Liver (tissue), 9 donors: ENCODE results near the gene XYLT1. TPM values are rescaled to one million over a fixed set of nuclear protein-coding genes. Genes with fewer than 3 reads are reported as not detected.

ENCODE experiments used
- DNase-seq: peaks from one replicate; pipeline ENCODE4 v3.0.0-alpha.2; 2017; ENCODE audit warnings: low spot score
- H3K27ac ChIP-seq, 2 donors: one replicate each; pipeline ENCODE4 v1.7.0; 2013; ENCODE audit warnings: inconsistent platforms in 2 of 2, low read length in 2 of 2, control low read depth in 1 of 2, low read depth in 1 of 2, mild to moderate bottlenecking in 1 of 2
- H3K27me3 ChIP-seq, 4 donors: one replicate each; pipeline versions ENCODE4 v1.6.1 to v1.7.0; 2013; ENCODE audit warnings: low read length in 3 of 4, inconsistent platforms in 1 of 4, mild to moderate bottlenecking in 1 of 4, moderate library complexity in 1 of 4; ENCODE audit not compliant: control insufficient read depth in 4 of 4, insufficient read depth in 4 of 4
- H3K36me3 ChIP-seq, 4 donors: one replicate each; pipeline versions ENCODE4 v1.6.1 to v1.7.0; 2013; ENCODE audit warnings: low read length in 3 of 4, mild to moderate bottlenecking in 3 of 4, low read depth in 1 of 4, moderate library complexity in 1 of 4; ENCODE audit not compliant: control insufficient read depth in 4 of 4, insufficient read depth in 3 of 4
- H3K4me1 ChIP-seq, 4 donors: one replicate each; pipeline versions ENCODE4 v1.6.1 to v1.7.0; 2013; ENCODE audit warnings: low read length in 3 of 4, mild to moderate bottlenecking in 3 of 4, moderate library complexity in 1 of 4; ENCODE audit not compliant: control insufficient read depth in 4 of 4, insufficient read depth in 4 of 4
- H3K4me3 ChIP-seq, 3 donors: one replicate each; pipeline versions ENCODE4 v1.6.1 to v1.7.0; 2013; ENCODE audit warnings: low read length in 3 of 3, control low read depth in 1 of 3, low read depth in 1 of 3, mild to moderate bottlenecking in 1 of 3
- H3K9ac ChIP-seq, 2 donors: one replicate each; pipeline ENCODE4 v1.7.0; 2013; ENCODE audit warnings: low read length in 2 of 2, mild to moderate bottlenecking in 2 of 2, moderate library complexity in 2 of 2, control low read depth in 1 of 2, low read depth in 1 of 2
- H3K9me3 ChIP-seq, 4 donors: one replicate each; pipeline versions ENCODE4 v1.6.1 to v1.7.0; 2013; ENCODE audit warnings: low read length in 3 of 4; ENCODE audit not compliant: control insufficient read depth in 4 of 4
- EGR1 ChIP-seq, 2 donors: IDR thresholded peaks; 2 replicates each; pipeline ENCODE4 v1.6.1; 2016 to 2018; ENCODE audit warnings: antibody characterized with exemption in 2 of 2, low read depth in 2 of 2
- FOXA1 ChIP-seq: IDR thresholded peaks from 2 replicates; pipeline ENCODE4 v1.6.1; 2016; ENCODE audit warnings: antibody characterized with exemption
- FOXA2 ChIP-seq: IDR thresholded peaks from 2 replicates; pipeline ENCODE4 v1.6.1; 2016; ENCODE audit warnings: antibody characterized with exemption
- GABPA ChIP-seq, 2 donors: IDR thresholded peaks in 1 of 2; conservative IDR thresholded peaks in 1 of 2; 2 replicates each; pipeline ENCODE4 v1.6.1; 2016; ENCODE audit warnings: antibody characterized with exemption in 2 of 2, mild to moderate bottlenecking in 1 of 2, moderate library complexity in 1 of 2
- HNF4A ChIP-seq, 2 donors: conservative IDR thresholded peaks; 2 replicates each; pipeline ENCODE4 v1.6.1; 2016; ENCODE audit warnings: antibody characterized with exemption in 2 of 2, mild to moderate bottlenecking in 2 of 2
- HNF4G ChIP-seq: IDR thresholded peaks from 2 replicates; pipeline ENCODE4 v1.6.1; 2016; ENCODE audit warnings: antibody characterized with exemption
- NR2F2 ChIP-seq: IDR thresholded peaks from 2 replicates; pipeline ENCODE4 v1.6.1; 2016; ENCODE audit warnings: antibody characterized with exemption
- RAD21 ChIP-seq, 2 donors: IDR thresholded peaks; 2 replicates each; pipeline ENCODE4 v1.6.1; 2016; ENCODE audit warnings: antibody characterized with exemption in 2 of 2, mild to moderate bottlenecking in 2 of 2
- RXRA ChIP-seq, 2 donors: IDR thresholded peaks; 2 replicates each; pipeline ENCODE4 v1.6.1; 2017 to 2018; ENCODE audit warnings: antibody characterized with exemption in 2 of 2, mild to moderate bottlenecking in 1 of 2
- SP1 ChIP-seq: IDR thresholded peaks from 2 replicates; pipeline ENCODE4 v1.6.1; 2018; ENCODE audit warnings: antibody characterized with exemption, mild to moderate bottlenecking
- YY1 ChIP-seq: IDR thresholded peaks from 2 replicates; pipeline ENCODE4 v1.6.1; 2016; ENCODE audit warnings: antibody characterized with exemption, mild to moderate bottlenecking
- WGBS: extraction: QIAGEN DNeasy Blood & Tissue Kit; methylation state at CpG from one replicate; pipeline ENCODE4 v1.1.7; 2013; 5-methylcytosine and 5-hydroxymethylcytosine counted together
- polyA plus RNA-seq, 2 donors: library from polyadenylated mRNA; stranded (reverse) in 1 of 2; unstranded in 1 of 2; fragments of 200-250 nt in 1 of 2; fragments of >200 nt in 1 of 2; fragmentation: Nextera tagmentation in 1 of 2; extraction: Ambion mirVana in 1 of 2; gene quantifications; one replicate each; pipeline versions ENCODE4 v1.2.1 to v1.2.3, GENCODE V29; 2013 to 2015
- total RNA-seq, 2 donors: library from RNA; depleted of rRNA; stranded (reverse); fragments of >200 nt; gene quantifications; one replicate each; pipeline ENCODE4 v1.2.3, GENCODE V29; 2014
- TF ChIP-seq, protein P1 (sequence below): IDR thresholded peaks from 2 replicates; pipeline ENCODE4 v1.6.1; 2016; ENCODE audit warnings: antibody characterized with exemption, mild to moderate bottlenecking
- TF ChIP-seq, protein P2 (sequence below): IDR thresholded peaks from 2 replicates; pipeline ENCODE4 v1.6.1; 2016; ENCODE audit warnings: antibody characterized with exemption
- TF ChIP-seq, protein P3 (sequence below): IDR thresholded peaks from 2 replicates; pipeline ENCODE4 v1.6.1; 2016; ENCODE audit warnings: antibody characterized with exemption
- TF ChIP-seq, protein P4 (sequence below): IDR thresholded peaks from 2 replicates; pipeline ENCODE4 v1.6.1; 2016; ENCODE audit warnings: antibody characterized with exemption
- donor health status: healthy.
- donor health status: healthy.
- donor health status: healthy.
- donor health status: healthy.
- donor health status: healthy.

The XYLT1 gene
- total and polyA plus RNA-seq, 4 donors = 0.25 to 2.3 (median 0.53) TPM

DNA sequence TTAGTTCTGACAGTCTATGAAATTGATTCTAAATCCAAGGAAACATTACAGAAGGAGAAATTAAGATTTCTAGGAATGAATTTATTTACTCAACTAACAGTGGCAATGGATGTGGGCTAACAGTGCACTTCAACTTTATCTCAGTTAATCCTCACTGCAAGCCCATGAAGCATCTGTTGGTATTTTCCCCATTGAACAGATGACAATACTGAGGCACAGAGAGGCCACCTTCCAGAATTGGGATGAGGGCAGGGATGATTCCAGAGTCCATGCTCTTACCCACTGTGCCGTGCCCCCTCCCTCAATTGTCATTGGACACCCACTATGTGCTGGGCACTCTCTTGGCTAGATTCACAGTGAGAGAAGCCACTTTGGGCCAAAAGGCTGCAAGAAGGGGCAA, 89.0 kb downstream of the XYLT1 start:
- H3K27ac ChIP-seq = no peak overlapping the region
- 72% methylated on average over 1 of the region's 1 CpG for WGBS
- no peak for TF ChIP-seq RAD21 (IDR thresholded peaks at IDR 0.05)
- TF ChIP-seq FOXA2 = no peak
- TF ChIP-seq, protein P1, sequence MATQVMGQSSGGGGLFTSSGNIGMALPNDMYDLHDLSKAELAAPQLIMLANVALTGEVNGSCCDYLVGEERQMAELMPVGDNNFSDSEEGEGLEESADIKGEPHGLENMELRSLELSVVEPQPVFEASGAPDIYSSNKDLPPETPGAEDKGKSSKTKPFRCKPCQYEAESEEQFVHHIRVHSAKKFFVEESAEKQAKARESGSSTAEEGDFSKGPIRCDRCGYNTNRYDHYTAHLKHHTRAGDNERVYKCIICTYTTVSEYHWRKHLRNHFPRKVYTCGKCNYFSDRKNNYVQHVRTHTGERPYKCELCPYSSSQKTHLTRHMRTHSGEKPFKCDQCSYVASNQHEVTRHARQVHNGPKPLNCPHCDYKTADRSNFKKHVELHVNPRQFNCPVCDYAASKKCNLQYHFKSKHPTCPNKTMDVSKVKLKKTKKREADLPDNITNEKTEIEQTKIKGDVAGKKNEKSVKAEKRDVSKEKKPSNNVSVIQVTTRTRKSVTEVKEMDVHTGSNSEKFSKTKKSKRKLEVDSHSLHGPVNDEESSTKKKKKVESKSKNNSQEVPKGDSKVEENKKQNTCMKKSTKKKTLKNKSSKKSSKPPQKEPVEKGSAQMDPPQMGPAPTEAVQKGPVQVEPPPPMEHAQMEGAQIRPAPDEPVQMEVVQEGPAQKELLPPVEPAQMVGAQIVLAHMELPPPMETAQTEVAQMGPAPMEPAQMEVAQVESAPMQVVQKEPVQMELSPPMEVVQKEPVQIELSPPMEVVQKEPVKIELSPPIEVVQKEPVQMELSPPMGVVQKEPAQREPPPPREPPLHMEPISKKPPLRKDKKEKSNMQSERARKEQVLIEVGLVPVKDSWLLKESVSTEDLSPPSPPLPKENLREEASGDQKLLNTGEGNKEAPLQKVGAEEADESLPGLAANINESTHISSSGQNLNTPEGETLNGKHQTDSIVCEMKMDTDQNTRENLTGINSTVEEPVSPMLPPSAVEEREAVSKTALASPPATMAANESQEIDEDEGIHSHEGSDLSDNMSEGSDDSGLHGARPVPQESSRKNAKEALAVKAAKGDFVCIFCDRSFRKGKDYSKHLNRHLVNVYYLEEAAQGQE = no peak
- TF ChIP-seq NR2F2 = no peak
- no peak for TF ChIP-seq FOXA1
- TF ChIP-seq, protein P2, sequence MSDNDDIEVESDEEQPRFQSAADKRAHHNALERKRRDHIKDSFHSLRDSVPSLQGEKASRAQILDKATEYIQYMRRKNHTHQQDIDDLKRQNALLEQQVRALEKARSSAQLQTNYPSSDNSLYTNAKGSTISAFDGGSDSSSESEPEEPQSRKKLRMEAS = no peak
- TF ChIP-seq, protein P3, sequence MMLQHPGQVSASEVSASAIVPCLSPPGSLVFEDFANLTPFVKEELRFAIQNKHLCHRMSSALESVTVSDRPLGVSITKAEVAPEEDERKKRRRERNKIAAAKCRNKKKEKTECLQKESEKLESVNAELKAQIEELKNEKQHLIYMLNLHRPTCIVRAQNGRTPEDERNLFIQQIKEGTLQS = no peak
- no peak for TF ChIP-seq RXRA (IDR thresholded peaks at IDR 0.05)
- TF ChIP-seq HNF4A (conservative IDR thresholded peaks at IDR 0.05) = no peak
- no peak for TF ChIP-seq GABPA (IDR thresholded peaks at IDR 0.05 in 1 of 2, conservative IDR thresholded peaks at IDR 0.05 in 1 of 2)
- no peak for TF ChIP-seq EGR1 (IDR thresholded peaks at IDR 0.05; ENCODE audit: low read depth in 2 of 2)
- no peak for TF ChIP-seq SP1
- TF ChIP-seq, protein P4, sequence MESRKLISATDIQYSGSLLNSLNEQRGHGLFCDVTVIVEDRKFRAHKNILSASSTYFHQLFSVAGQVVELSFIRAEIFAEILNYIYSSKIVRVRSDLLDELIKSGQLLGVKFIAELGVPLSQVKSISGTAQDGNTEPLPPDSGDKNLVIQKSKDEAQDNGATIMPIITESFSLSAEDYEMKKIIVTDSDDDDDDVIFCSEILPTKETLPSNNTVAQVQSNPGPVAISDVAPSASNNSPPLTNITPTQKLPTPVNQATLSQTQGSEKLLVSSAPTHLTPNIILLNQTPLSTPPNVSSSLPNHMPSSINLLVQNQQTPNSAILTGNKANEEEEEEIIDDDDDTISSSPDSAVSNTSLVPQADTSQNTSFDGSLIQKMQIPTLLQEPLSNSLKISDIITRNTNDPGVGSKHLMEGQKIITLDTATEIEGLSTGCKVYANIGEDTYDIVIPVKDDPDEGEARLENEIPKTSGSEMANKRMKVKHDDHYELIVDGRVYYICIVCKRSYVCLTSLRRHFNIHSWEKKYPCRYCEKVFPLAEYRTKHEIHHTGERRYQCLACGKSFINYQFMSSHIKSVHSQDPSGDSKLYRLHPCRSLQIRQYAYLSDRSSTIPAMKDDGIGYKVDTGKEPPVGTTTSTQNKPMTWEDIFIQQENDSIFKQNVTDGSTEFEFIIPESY = no peak
- no peak for TF ChIP-seq YY1
- H3K9me3 ChIP-seq = no peaks in the 10 kb centered on the region
- H3K36me3 ChIP-seq = no peaks in the 10 kb centered on the region
- H3K4me3 ChIP-seq = no peak overlapping the region
- H3K27me3 ChIP-seq = no peaks in the 10 kb centered on the region
- no peaks in the 10 kb centered on the region for H3K4me1 ChIP-seq
- no peak overlapping the region for H3K9ac ChIP-seq
- no peak for DNase-seq

DNA sequence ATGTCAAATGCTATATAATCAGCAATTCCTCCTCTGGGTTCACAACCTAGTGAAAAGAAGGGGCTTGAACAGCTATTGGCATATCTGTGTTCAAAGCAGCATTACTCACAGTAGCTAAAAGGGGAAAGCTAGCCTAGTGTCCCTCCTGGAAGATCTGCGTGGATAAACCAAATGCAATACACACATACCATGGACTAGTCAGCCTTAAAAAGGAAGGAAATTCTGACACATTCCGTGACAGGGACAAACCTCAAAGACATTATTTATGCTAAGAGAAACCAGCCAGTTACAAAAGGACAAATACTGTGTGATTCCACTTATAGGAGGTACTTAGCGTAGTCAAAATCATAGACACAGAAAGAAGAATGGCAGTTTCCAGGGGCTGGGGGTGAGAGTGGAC, 90.1 kb downstream of the XYLT1 start:
- DNase-seq = no peak
- H3K9me3 ChIP-seq = no peaks in the 10 kb centered on the region
- H3K36me3 ChIP-seq = no peaks in the 10 kb centered on the region
- no peaks in the 10 kb centered on the region for H3K27me3 ChIP-seq
- H3K9ac ChIP-seq = peak overlapping the region in 1 of 2 donors; percentile 13
- H3K4me3 ChIP-seq = no peak overlapping the region
- TF ChIP-seq FOXA2 = no peak
- no peak for TF ChIP-seq HNF4G
- no peak overlapping the region for H3K27ac ChIP-seq
- H3K4me1 ChIP-seq = no peaks in the 10 kb centered on the region
- 75% methylated on average over 3 of the region's 3 CpGs for WGBS
